ENCODE results near the gene OSBP. TPM values are rescaled to one million over a fixed set of nuclear protein-coding genes. Genes with fewer than 3 reads are reported as not detected.

OSBP gene
- total RNA-seq, 2 donors from 2014 or later, result 28.5 to 30.3 TPM

- H3K27ac ChIP-seq, result no peak overlapping the region
- intact Hi-C loops (cut with DNase I), result no loop called here
- H3K9me3 ChIP-seq, result no peaks in the 10 kb centered on the region
- no peaks in the 10 kb centered on the region for H3K27me3 ChIP-seq
- peaks cover 24% of the 10 kb centered on the region for H3K4me1 ChIP-seq
- no peak for TF ChIP-seq CTCF (IDR thresholded peaks at IDR 0.05)
- no peak for TF ChIP-seq POLR2A (IDR thresholded peaks at IDR 0.05)
- ATAC-seq, result no peak
- 31 to 44% methylated on average over 1 of the region's 1 CpG for WGBS, 2 donors
- no peak overlapping the region for H3K4me3 ChIP-seq
- no peak for DNase-seq
- H3K36me3 ChIP-seq (replicated peaks in 1 of 2; ENCODE audit: insufficient read depth in 1 of 2, low read depth in 2 of 2), result no peaks in the 10 kb centered on the region
Observed at GRCh38 chr11:59617876-59618275, 2.3 kb upstream of the OSBP start.

GRCh38 chr11:59616396-59616982 is 915 bp upstream of the OSBP start:
- no peak for ATAC-seq
- no peaks in the 10 kb centered on the region for H3K27me3 ChIP-seq
- peaks cover 38% of the 10 kb centered on the region for H3K4me1 ChIP-seq
- TF ChIP-seq POLR2A (IDR thresholded peaks at IDR 0.05), result peak in 2 of 3 donors; percentile 66 to 71
- no peak for TF ChIP-seq CTCF (IDR thresholded peaks at IDR 0.05)
- DNase-seq, result no peak
- no peak overlapping the region for H3K4me3 ChIP-seq
- H3K9me3 ChIP-seq, result no peaks in the 10 kb centered on the region
- H3K36me3 ChIP-seq (replicated peaks in 1 of 2; ENCODE audit: insufficient read depth in 1 of 2, low read depth in 2 of 2), result no peaks in the 10 kb centered on the region
- WGBS, 2 donors, result 4 to 5% methylated on average over 18 of the region's 18 CpGs
- peak overlapping the region; percentile 76 to 99 (median 90) for H3K27ac ChIP-seq
- intact Hi-C loops (cut with DNase I), result no loop called here

GRCh38 chr11:59615120-59615636 is 396 bp downstream of the OSBP start:
- H3K4me3 ChIP-seq, result peak overlapping the region; percentile 38 to 48
- WGBS, 2 donors, result 0% methylated on average over 15 to 39 of the region's 51 CpGs
- H3K9me3 ChIP-seq, result no peaks in the 10 kb centered on the region
- peak; percentile 16 for ATAC-seq
- H3K4me1 ChIP-seq, result peaks cover 51% of the 10 kb centered on the region
- peak overlapping the region; percentile 86 to 99 (median 98) for H3K27ac ChIP-seq
- TF ChIP-seq POLR2A (IDR thresholded peaks at IDR 0.05), result peak in 1 of 3 donors; percentile 36
- peak in 1 of 7 experiments; percentile 30 for TF ChIP-seq CTCF (IDR thresholded peaks at IDR 0.05)
- no peaks in the 10 kb centered on the region for H3K27me3 ChIP-seq
- H3K36me3 ChIP-seq (replicated peaks in 1 of 2; ENCODE audit: insufficient read depth in 1 of 2, low read depth in 2 of 2), result peaks cover 0 to 1% of the 10 kb centered on the region in 2 donors
- intact Hi-C loops (cut with DNase I), result no loop called here
- peak; percentile 76 to 87 (median 80) for DNase-seq

- H3K4me3 ChIP-seq, result peak overlapping the region; percentile 38 to 48
- no peaks in the 10 kb centered on the region for H3K27me3 ChIP-seq
- H3K4me1 ChIP-seq, result peaks cover 58% of the 10 kb centered on the region
- ATAC-seq, result no peak
- H3K27ac ChIP-seq, result peak overlapping the region; percentile 86 to 99 (median 98)
- DNase-seq, result no peak
- intact Hi-C loops (cut with DNase I), result loop anchor here (5.0 kb wide), 1 partner anchor 47 kb away; no protein-coding TSS in a partner anchor
- H3K36me3 ChIP-seq (replicated peaks in 1 of 2; ENCODE audit: insufficient read depth in 1 of 2, low read depth in 2 of 2), result peaks cover 4% of the 10 kb centered on the region in 2 donors
- 5% methylated on average over 13 of the region's 13 CpGs for whole genome bisulfite sequencing, 2 donors
- TF ChIP-seq POLR2A (IDR thresholded peaks at IDR 0.05) (no peak), CTCF (IDR thresholded peaks at IDR 0.05) (no peak)
- H3K9me3 ChIP-seq, result no peaks in the 10 kb centered on the region
Observed at GRCh38 chr11:59614277-59615119, 1.1 kb downstream of the OSBP start.

All from body of pancreas (tissue), 4 donors.